ENCODE measurements around the gene SMAD2.
"Not testable (repeated sequence)": the region's sequence is repeated elsewhere in the genome, so short reads cannot be mapped to it uniquely, and the experiment has no call there.

Gene SMAD2

DNA sequence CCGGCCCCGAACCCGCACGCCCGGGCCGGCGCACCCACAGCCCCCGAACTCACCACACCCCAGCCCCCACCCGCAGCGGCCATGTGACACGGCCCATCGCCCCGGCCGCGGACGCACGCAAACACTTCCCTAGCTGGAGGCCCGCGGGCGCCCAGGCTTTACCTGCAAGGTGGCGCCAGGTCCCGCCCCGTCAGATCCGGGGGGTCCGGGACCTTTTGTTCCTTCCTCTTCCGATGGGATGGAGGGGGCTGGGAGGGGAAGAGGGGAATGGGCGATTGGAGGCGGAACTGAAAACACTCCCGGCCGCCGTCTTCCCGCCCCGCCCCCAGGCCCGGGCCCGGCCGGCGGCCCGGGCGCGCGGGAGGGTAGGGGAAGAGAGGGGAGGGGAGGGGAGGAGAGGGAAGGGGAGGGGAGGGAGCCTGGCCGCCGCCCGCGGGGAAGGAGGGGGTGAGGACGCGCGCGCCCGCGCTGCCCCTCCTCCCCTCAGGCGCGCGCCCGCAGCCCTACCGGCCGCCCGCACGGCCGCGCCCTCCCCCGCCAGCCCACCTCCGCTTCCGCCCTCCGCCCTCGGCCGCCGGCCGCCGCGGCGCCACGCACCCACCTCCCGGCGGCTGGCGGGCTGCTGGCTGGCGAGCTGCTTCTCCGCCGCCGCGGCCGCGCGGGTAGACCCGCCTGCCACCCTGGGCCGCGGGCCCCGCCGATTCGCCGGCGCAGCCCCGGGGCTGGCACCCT, at the start of gene SMAD2:
Gene SMAD2, minus strand, starts transcription at position 461 of the 732 bp plus-strand sequence. CDS start 33,903 bp downstream, outside the sequence.
- DNase-seq (ENCODE audit: low spot score) = peak; percentile 89

DNA sequence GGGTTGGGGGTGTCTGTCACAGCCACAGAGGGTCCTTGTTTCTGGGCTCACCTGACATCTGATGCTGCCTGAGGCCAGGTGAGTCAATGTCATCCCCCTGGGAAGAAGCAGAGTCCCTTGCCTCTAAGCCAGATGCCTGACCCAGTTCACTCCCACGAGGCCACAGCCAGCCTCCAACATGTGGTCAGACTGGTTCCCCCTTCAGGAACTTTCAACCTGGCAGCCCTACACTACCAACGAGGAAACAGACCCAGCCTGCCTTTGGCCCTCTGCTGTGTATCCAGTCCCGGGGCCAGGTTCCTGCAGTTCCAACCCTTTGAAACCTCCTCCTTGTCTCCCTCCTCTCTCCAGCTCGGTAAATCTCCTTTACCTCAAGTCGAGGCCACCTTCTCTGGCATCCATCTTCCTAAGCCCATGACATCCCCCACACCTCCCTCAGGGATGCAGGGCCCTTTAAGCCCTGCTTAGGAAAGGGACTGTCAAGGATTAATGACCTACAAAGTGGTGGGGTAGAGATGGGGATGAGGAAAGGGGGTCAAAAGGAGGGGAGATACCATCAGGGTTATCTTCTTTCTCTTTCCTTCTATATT, 49.2 kb upstream of the SMAD2 start:
- DNase-seq (ENCODE audit: low spot score) = no peak

DNA sequence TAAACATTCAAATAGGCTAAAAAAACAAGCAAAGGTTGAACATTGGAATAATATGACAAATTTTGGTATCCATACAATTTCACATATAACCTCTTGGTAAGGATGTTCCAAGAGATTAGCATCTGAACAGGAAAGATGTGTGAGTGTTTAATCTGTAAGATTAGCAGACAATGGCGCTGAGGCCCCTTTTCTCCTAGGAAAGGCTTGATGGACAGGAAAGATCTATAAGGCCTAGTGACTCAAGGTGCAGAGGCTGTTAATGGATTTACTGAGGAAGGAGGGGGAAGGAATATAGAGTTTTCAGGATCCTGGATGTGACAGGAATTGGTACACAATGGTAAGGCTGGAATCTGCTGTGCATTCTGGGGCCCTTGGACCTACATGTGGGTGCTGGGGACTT, 48.1 kb upstream of the SMAD2 start:
- no peak for DNase-seq (ENCODE audit: low spot score)

- no peak for DNase-seq (ENCODE audit: low spot score)
Measured at GRCh38 chr18:47978141-47978540, 47.7 kb upstream of the SMAD2 start.

- no peak for DNase-seq (ENCODE audit: low spot score)
Measured at GRCh38 chr18:47975701-47976100, 45.2 kb upstream of the SMAD2 start.

GRCh38 chr18:47975105-47975504, 44.6 kb upstream of the SMAD2 start:
- no peak for DNase-seq (ENCODE audit: low spot score)

- DNase-seq (ENCODE audit: low spot score) = peak; percentile 36
Measured at GRCh38 chr18:47970664-47971531, 40.4 kb upstream of the SMAD2 start.

DNA sequence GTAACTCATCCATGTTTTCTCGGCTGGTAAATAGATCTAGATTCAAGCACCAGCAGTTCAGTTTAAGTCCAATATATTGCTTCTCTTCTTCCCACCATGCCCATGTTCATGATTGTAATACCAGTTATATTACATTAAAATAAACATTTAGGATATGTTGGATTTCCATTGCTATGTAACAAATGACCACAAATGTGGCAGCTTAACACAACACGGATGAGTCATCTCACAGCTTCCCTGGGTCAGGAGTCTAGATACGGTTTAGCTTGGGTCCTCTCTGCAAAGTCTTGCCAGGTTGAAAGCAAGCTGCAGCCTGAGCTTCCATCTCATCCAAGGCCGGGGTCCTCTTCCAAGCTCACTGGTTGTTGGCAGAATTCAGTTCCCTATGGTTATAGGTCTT, 39.4 kb upstream of the SMAD2 start:
- DNase-seq (ENCODE audit: low spot score) = no peak

DNA sequence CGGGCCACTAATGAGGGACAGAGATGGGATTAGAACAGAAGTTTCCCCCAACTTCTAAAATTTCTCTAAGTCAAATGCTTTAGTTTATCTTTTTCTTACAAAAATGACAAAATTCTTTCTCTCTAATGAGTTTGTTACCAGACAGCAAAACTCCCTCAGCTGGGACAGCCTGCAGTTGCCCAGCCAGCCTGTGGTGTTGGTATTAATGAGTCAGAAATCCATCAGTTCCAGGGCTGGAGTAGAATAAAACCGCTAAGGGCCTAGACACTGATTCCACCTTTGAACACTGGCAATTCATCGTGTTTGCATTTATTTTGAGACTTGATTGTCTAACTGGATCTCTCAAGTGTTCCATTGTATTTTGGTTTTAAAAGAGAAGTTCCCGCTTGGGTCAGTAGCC, 38.3 kb upstream of the SMAD2 start:
- DNase-seq (ENCODE audit: low spot score) = no peak

GRCh38 chr18:47968006-47968676, 37.7 kb upstream of the SMAD2 start:
- DNase-seq (ENCODE audit: low spot score) = no peak

DNA sequence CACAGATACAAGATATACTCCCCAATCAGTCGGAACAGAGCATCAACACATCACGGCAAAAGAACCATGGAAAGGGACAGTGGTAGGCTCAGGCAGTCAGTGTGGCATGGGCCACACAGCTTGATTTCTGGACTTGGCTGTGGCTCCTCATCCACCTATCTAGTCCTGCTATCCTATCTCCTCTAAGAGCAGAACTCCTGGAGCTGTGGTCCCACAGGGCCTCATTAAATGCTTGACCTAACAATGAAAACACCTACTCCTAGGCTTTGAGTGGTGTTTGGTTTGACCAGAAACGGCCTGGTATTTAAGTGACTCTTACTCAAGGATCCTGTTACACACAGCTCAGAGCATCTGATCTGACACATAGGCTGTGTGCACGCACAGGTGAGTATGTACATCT, 33.6 kb upstream of the SMAD2 start:
- no peak for DNase-seq (ENCODE audit: low spot score)

DNA sequence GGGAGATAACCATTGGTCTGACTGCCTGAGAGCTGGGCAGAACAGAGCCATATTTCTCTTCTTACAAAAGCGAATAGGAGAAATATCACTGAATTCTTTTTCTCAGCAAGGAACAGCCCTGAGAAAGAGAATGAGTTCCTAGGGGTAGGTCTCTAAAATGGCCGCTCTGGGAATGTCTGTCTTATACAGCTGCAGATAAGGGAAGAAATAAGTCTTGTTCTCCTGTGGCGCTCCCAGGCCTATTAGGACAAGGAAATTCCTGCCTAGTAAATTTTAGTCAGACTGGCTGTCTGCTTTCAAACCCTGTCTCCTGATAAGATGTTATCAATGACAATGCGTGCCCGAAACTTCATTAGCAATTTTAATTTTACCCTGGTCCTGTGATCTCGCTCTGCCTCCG, 30.5 kb upstream of the SMAD2 start:
- not testable (repeated sequence) for DNase-seq (ENCODE audit: low spot score)

DNA sequence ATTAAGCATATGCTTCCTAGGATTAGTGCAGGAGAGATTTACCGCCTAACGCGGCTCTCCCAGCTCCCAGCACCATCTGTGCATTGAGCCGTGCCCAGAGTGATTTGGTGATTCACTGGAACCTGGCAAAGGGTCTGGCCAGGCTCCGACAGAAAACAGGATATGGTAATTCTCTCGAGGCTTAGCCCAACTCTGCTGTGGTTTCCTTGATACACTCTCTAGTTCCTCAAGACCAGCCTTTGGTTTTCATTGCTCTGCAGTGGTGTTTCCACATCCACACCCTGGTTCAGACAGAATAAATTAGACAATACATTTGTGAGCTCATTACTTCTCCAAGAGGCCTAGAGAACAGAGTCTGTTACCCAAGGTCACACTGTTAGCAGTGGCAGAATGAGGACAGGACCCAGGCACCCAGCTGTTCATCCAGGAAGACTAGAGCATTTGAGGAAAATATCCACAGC, 23.0 kb upstream of the SMAD2 start:
- no peak for DNase-seq (ENCODE audit: low spot score)

DNA sequence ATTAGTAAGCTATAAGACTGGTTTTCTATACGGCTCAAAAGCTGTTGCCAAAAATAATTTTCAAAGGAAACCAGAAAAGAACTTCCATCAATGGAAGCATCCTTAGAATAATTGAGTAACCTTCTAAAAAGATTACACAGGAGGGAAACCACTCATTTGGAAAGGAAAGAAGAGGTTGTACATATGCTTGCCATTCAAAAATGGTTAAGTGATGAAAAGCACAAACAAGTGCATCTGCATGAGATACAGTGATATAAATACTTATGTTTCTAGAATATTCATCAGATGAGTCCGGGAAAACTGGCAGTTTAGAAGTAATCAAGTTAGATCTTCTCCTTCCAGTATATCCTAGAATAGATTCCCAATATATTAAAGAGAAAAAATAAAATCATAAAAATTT, 20.1 kb upstream of the SMAD2 start:
- DNase-seq (ENCODE audit: low spot score) = no peak

GRCh38 chr18:47949202-47949601, 18.7 kb upstream of the SMAD2 start:
- no peak for DNase-seq (ENCODE audit: low spot score)

- no peak for DNase-seq (ENCODE audit: low spot score)
Measured at GRCh38 chr18:47946889-47947288, 16.4 kb upstream of the SMAD2 start.

- no peak for DNase-seq (ENCODE audit: low spot score)
Measured at GRCh38 chr18:47944972-47945852, 14.8 kb upstream of the SMAD2 start.

DNA sequence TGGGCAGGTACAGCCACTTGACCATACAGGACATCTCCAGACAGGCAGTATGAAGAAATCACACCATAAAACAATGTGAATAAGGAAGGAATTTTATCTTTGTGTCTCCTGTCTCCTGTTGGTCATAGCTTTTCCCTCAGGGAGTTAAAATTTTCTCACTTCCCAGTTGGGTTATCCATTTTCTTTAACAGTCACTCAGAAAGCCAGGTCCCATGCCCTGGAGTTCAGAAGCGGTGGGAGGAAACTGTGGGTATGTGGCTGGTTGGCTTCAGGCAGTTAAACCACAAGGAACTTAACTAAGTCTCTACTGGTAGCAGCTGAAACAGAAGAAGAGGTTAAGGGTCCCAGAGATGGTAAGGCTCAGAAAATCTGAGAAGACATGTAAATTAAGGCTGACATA, 6.5 kb upstream of the SMAD2 start:
- DNase-seq (ENCODE audit: low spot score) = no peak

GRCh38 chr18:47935321-47936055, 5.0 kb upstream of the SMAD2 start:
- DNase-seq (ENCODE audit: low spot score) = no peak

GRCh38 chr18:47932603-47933002, 2.1 kb upstream of the SMAD2 start:
- DNase-seq (ENCODE audit: low spot score) = no peak

GRCh38 chr18:47932190-47932589, 1.7 kb upstream of the SMAD2 start:
- DNase-seq (ENCODE audit: low spot score) = no peak
